Spleen (tissue), 11 donors: ENCODE results near the gene LDB2. TPM values are rescaled to one million over a fixed set of nuclear protein-coding genes. Genes with fewer than 3 reads are reported as not detected.

Source experiments
- DNase-seq: peaks from one replicate; pipeline ENCODE4 v3.0.0-alpha.2; 2020
- H3K27ac ChIP-seq, 8 donors: fragments of 200-600 bp; sonication (generic) in 7 of 8; 1 replicate in 4 of 8; 2 replicates in 4 of 8; pipeline versions ENCODE4 v1.5.0 to v1.8.0; 2016 to 2021; ENCODE audit warnings: inconsistent platforms in 4 of 8, mild to moderate bottlenecking in 4 of 8, moderate library complexity in 1 of 8
- H3K27me3 ChIP-seq, 7 donors: fragments of 200-600 bp; sonication (generic) in 6 of 7; replicated peaks in 1 of 7; 1 replicate in 4 of 7; 2 replicates in 3 of 7; pipeline versions ENCODE4 v1.5.0 to v1.8.0; 2016 to 2021; ENCODE audit warnings: inconsistent platforms in 3 of 7, mild to moderate bottlenecking in 1 of 7
- H3K36me3 ChIP-seq, 6 donors: fragments of 200-600 bp; sonication (generic) in 5 of 6; 1 replicate in 4 of 6; 2 replicates in 2 of 6; pipeline versions ENCODE4 v1.5.0 to v1.8.0; 2016 to 2021; ENCODE audit warnings: inconsistent platforms in 2 of 6
- H3K4me1 ChIP-seq, 6 donors: fragments of 200-600 bp; sonication (generic) in 5 of 6; 1 replicate in 3 of 6; 2 replicates in 3 of 6; pipeline versions ENCODE4 v1.5.0 to v1.8.0; 2016 to 2021; ENCODE audit warnings: inconsistent platforms in 3 of 6
- H3K4me3 ChIP-seq, 8 donors: fragments of 200-600 bp; sonication (generic) in 7 of 8; 1 replicate in 4 of 8; 2 replicates in 4 of 8; pipeline versions ENCODE4 v1.5.0 to v1.8.0; 2016 to 2021; ENCODE audit warnings: inconsistent platforms in 4 of 8, mild to moderate bottlenecking in 4 of 8, moderate library complexity in 2 of 8
- H3K9me3 ChIP-seq, 8 donors: fragments of 200-600 bp; sonication (generic) in 7 of 8; 1 replicate in 4 of 8; 2 replicates in 4 of 8; pipeline versions ENCODE4 v1.5.0 to v1.8.0; 2016 to 2021; ENCODE audit warnings: inconsistent platforms in 4 of 8
- POLR2A ChIP-seq, 3 donors: fragments of 450-650 bp; IDR thresholded peaks; one replicate each; pipeline ENCODE4 v1.5.1; 2017; ENCODE audit warnings: antibody characterized with exemption in 3 of 3, mild to moderate bottlenecking in 1 of 3
- POLR2AphosphoS5 ChIP-seq, 3 donors: sonication (generic); formaldehyde crosslinking; IDR thresholded peaks; one replicate each; pipeline ENCODE4 v1.5.1; 2017; ENCODE audit warnings: antibody characterized with exemption in 3 of 3
- WGBS, 5 donors: extraction: QIAGEN DNeasy Blood & Tissue Kit in 3 of 5; methylation state at CpG; one replicate each; pipeline versions ENCODE4 v1.1.5 to v1.1.7; 2013 to 2018; 5-methylcytosine and 5-hydroxymethylcytosine counted together
- intact Hi-C: fragments of 100-400 bp; cut with DNase I; formaldehyde crosslinking; loops from one replicate; pipeline ENCODE4 v1.15.0; 2023; ENCODE audit warnings: low total_unique reads
- polyA plus RNA-seq, 3 donors: library from polyadenylated mRNA; stranded (reverse); fragments of 200-250 nt; gene quantifications; one replicate each; pipeline ENCODE4 v1.2.1, GENCODE V29; 2013
- total RNA-seq, 7 donors: library from RNA; depleted of rRNA in 3 of 7; stranded (reverse); fragments of >200 nt in 3 of 7; fragmentation: NEBNext Ultra II Directional in 4 of 7; extraction: Animal tissue kit (Norgen Biotek cat#: 25700) in 4 of 7; gene quantifications; one replicate each; pipeline versions ENCODE4 v1.1.0 to v1.2.1, GENCODE V29; 2016 to 2021
- TF ChIP-seq, protein P1 (sequence below), 11 experiments: fragments of 200-600 bp in 7 of 11; fragments of 450-650 bp in 4 of 11; sonication (generic) in 4 of 11; IDR thresholded peaks in 8 of 11; conservative IDR thresholded peaks in 3 of 11; 1 replicate in 7 of 11; 2 replicates in 4 of 11; pipeline versions ENCODE4 v1.4.0 to v1.8.0; 2016 to 2021; ENCODE audit warnings: antibody characterized with exemption in 11 of 11, inconsistent platforms in 4 of 11, mild to moderate bottlenecking in 1 of 11
- donor health status: healthy with polysubstance abuse.
- donor health status: DM: no; HTN: no; CAD: no; lungs with moderate emphysema.
- donor health status: DM: no; HTN: no; CAD: no.
- donor health status: Bipolar disorder and iron deficiency.
- donor health status: healthy.
- donor health status: DM: no; HTN: no; CAD: no.
- donor health status: DM: yes; HTN: yes; CAD: no.

The LDB2 gene
- total and polyA plus RNA-seq, 10 donors, result 24.1 to 257 (median 142) TPM

DNA sequence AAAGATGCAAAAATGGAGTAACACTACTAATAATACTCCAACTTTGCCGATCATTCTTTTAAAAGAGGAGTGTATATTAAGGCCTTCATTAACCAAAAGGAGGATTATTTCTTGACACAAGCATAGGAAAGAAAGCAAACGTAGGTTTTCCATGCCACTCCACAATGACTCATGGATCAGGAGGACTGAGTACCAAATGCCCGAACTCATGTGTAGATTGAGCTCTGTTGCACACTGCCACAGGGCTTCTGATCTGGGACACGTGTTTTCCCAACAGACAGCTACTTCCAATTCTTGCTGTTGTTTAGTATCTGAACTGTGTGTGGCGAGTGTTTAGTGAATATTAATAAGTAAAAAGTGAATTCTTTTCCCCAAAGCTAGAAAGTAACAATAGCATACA, 131.2 kb downstream of the LDB2 start:
- intact Hi-C loops, result no loop called here
- 81 to 92% (median 87%) methylated on average over 5 of the region's 5 CpGs for WGBS, 5 donors
- H3K4me1 ChIP-seq, result peaks cover 0 to 3% (median 0%) of the 10 kb centered on the region in 6 donors
- H3K36me3 ChIP-seq, result no peaks in the 10 kb centered on the region
- TF ChIP-seq POLR2AphosphoS5 (IDR thresholded peaks at IDR 0.05) (no peak), POLR2A (IDR thresholded peaks at IDR 0.05) (no peak)
- TF ChIP-seq, protein P1, sequence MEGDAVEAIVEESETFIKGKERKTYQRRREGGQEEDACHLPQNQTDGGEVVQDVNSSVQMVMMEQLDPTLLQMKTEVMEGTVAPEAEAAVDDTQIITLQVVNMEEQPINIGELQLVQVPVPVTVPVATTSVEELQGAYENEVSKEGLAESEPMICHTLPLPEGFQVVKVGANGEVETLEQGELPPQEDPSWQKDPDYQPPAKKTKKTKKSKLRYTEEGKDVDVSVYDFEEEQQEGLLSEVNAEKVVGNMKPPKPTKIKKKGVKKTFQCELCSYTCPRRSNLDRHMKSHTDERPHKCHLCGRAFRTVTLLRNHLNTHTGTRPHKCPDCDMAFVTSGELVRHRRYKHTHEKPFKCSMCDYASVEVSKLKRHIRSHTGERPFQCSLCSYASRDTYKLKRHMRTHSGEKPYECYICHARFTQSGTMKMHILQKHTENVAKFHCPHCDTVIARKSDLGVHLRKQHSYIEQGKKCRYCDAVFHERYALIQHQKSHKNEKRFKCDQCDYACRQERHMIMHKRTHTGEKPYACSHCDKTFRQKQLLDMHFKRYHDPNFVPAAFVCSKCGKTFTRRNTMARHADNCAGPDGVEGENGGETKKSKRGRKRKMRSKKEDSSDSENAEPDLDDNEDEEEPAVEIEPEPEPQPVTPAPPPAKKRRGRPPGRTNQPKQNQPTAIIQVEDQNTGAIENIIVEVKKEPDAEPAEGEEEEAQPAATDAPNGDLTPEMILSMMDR (IDR thresholded peaks at IDR 0.05 in 8 of 11, conservative IDR thresholded peaks at IDR 0.05 in 3 of 11), result no peak
- no peaks in the 10 kb centered on the region for H3K27me3 ChIP-seq
- H3K9me3 ChIP-seq, result no peaks in the 10 kb centered on the region
- H3K4me3 ChIP-seq, result no peak overlapping the region
- DNase-seq, result no peak
- H3K27ac ChIP-seq, result no peak overlapping the region

DNA sequence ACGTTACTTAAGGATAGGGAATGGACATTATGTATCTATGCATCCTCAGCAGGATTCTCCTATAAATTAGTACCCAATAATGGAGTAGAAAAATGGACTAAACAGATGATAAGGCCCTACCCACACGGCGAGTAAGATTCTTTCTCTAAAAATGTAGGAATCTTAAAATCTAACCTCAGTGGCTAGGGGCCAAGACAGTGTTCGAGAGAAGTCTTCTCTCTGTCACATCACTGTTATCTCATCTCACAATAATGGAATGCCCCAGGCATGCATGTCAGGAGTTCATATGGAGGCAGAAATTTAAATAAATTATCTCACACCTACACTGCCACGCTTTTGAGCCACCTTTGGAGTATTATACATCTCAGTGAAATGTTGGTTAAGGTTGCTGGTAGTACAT, 132.9 kb downstream of the LDB2 start:
- Histone ChIP-seq H3K4me3 (no peak overlapping the region), H3K27ac (no peak overlapping the region), H3K27me3 (no peaks in the 10 kb centered on the region), H3K36me3 (no peaks in the 10 kb centered on the region), H3K4me1 (no peaks in the 10 kb centered on the region), H3K9me3 (no peaks in the 10 kb centered on the region)
- 84 to 92% (median 89%) methylated on average over 5 of the region's 5 CpGs for WGBS, 5 donors
- TF ChIP-seq, protein P1 (IDR thresholded peaks at IDR 0.05 in 8 of 11, conservative IDR thresholded peaks at IDR 0.05 in 3 of 11), result no peak
- TF ChIP-seq POLR2AphosphoS5 (IDR thresholded peaks at IDR 0.05), result no peak
- no peak for TF ChIP-seq POLR2A (IDR thresholded peaks at IDR 0.05)
- DNase-seq, result no peak
- intact Hi-C loops, result no loop called here

DNA sequence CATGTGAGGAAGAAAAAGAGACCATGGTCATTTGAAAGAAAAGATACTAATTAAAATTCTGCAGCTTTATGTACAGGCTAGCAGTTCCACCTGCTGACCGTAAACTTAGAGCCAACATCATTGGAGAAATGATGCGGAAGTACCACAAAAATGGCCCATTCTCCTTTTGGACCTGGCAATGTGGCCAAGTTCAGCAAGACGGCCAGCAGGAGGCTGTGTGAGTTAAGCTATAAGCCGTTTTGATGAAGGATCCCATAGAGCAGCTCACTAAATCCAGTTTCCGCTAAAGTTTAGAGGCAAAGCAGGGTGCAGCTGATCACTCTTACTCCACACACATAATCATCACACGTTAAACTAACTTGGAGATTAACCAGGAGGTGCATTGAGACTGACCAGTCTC, 133.8 kb downstream of the LDB2 start:
- Histone ChIP-seq H3K36me3 (no peaks in the 10 kb centered on the region), H3K27me3 (no peaks in the 10 kb centered on the region), H3K4me1 (no peaks in the 10 kb centered on the region), H3K4me3 (no peak overlapping the region), H3K9me3 (no peaks in the 10 kb centered on the region), H3K27ac (no peak overlapping the region)
- DNase-seq, result no peak
- intact Hi-C loops, result no loop called here
- 75 to 91% (median 88%) methylated on average over 6 of the region's 6 CpGs for WGBS, 5 donors
- TF ChIP-seq, protein P1 (IDR thresholded peaks at IDR 0.05 in 8 of 11, conservative IDR thresholded peaks at IDR 0.05 in 3 of 11), result no peak
- no peak for TF ChIP-seq POLR2AphosphoS5 (IDR thresholded peaks at IDR 0.05)
- no peak for TF ChIP-seq POLR2A (IDR thresholded peaks at IDR 0.05)

DNA sequence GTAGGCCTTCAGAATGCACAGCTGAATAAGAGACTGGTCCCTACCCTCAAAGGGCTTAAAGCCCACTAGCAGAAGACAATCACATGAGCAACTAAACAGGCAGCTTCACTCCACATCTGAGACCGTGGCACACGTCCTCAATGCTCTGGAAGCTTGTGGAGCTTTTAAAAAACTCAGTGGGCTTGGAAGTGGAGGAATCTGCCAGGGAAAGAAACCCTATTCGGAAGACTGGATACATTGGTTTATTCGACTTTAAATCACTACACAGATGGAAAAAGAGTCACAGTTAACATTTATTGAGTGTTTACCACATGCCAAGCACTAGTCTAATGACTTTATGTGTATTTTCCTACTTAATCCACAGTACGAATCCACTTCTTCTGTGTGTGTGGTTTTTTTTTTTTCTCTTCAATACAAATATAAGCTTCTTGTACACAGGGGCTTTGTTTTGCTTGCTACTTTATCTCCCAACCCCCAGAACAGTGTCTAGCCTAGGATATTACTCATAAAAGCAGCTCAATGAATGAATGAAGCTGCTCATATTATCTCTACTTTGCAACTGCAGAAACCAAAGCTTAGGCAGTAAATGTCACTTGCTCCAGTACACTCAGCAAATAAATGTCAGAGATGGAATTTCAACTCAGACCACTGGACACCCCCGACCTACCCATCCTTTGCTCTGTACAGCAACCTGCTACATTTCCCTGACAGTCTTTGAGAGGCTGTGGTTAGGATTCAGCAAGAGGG, 137.7 kb downstream of the LDB2 start:
- 61 to 88% (median 79%) methylated on average over 6 of the region's 6 CpGs for WGBS, 5 donors
- TF ChIP-seq POLR2A (IDR thresholded peaks at IDR 0.05), result no peak

More for the DNA sequence above, 137.7 kb downstream of the LDB2 start:
- intact Hi-C loops, result no loop called here
- no peak for DNase-seq
- H3K4me3 ChIP-seq, result no peak overlapping the region
- no peak overlapping the region for H3K27ac ChIP-seq
- no peaks in the 10 kb centered on the region for H3K4me1 ChIP-seq
- H3K36me3 ChIP-seq, result peaks cover 0 to 15% (median 0%) of the 10 kb centered on the region in 6 donors
- no peaks in the 10 kb centered on the region for H3K27me3 ChIP-seq
- no peaks in the 10 kb centered on the region for H3K9me3 ChIP-seq
